ENCODE measurements around the gene CCNI2.

CCNI2 gene, protein sequence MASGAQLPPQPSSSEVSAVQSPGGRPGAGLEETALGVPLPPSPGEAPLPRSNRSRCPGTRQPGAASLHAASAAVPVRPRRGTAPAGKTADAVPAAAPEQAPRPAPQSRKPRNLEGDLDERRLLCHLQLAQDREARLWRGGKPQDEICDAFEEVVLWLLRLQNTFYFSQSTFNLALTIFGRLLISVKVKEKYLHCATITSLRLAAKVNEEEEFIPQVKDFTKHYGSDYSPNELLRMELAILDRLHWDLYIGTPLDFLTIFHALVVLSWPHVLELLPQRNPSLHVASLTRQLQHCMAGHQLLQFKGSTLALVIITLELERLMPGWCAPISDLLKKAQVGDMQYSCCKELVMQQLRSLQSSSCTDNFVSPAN

DNA sequence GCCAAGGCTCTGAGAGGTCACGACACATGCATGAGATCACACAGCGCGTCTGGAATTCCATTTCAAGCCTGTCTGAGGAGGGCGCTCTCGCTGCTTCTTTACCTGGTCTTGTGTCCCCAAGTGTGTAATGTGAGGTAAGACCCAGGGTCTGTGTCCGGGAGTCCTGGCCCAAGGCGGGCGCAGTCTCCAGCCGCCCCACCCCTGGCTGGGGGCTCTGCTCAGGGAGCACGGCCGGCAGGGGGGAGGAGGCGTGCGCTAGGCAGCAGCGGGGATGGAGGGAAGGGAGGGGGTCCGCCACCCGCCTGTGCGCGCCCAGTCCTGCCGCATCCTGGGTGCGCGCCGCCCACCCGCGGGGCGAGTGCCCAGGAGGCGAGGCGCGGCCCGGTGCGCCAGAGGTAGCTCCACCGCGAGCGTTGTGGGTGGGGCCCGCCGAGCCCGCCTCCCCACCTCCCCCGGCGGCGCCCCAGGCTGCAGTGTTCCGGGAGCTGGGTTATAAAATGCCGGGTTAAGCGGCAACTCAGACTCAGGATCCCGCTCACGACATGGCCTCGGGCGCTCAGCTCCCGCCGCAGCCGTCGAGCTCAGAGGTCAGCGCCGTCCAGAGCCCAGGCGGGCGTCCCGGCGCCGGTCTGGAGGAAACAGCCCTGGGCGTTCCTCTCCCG lies at the start of gene CCNI2:
Gene CCNI2, plus strand, starts transcription at position 473 of the 662 bp plus-strand sequence. Its CDS starts 70 bp downstream, at position 543.
- DNase-seq (ENCODE audit: low read depth), result no peak

DNA sequence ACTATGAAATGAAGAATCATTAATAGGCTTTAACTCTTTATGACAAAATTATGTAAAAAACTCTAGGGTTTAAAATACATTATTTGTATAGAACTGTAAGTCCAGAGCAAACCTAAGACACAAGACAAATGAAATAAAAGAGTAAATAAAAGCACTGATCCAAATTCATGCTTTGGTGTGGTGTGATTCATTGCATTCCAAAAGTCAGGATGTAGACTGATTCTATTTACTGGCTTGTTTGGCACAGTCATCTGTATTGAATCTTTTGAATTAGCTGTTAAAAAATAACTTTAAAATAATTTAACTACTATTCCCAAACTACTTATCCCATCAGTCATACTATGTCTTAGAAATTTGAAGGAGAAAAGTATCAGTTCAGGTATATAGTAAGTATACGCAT lies 42.4 kb upstream of the CCNI2 start:
- peak; percentile 23 for DNase-seq (ENCODE audit: low read depth)

DNA sequence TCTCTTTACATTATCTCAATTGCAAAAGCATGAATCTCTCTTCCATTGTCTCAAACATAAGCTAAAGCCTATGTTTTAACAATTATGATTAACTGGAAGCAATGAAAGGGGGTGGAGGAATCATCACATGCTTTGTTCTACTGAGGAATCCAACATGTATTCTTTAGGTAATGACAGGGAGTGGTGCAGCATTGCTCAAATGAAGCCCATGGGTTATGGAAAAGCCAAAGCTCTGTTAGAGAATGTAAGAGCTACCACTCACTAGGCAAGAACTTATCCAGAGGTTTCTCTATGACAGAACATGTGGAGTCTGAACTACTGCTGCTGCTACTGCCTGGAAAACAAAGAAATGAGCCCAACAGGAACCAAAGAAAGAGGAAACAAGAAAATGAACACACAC lies 38.6 kb upstream of the CCNI2 start:
- DNase-seq (ENCODE audit: low read depth), result no peak

DNA sequence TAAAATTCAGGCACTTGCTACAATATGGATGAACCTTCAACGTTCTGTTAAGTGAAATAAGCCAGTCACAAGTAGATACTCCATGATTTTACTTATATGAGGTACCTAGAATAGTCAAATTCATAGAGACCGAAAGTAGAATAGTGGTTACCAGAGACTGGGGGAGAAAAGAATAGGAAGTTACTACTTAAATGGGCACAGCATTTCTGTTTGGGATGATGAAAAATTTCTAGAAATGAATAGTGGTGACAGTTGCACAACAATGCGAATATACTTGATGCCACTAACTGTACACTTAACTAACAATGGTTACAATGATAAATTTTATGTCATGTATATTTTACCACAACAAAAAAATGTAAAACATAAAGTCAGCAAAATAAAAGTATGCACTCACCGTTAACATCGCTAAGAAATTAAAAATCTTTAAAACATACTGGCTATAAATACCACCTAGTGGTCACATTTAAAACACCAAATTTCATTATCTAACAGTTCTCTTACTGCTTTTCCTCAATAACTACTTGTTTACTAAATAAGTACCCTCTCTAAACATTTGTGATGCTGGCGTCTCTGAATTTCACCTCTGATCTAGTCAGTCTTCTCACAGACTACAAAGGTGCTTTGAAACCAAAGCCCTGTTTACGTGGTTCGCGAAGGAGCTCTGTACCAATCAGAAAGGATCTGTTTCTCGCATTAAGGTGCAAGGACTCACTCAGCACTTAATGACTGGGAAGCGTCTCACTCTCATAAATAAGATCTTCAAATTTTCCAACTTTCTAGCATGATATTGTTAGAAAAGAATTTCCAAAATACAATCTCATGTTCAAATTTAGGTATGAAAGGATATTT lies 32.5 kb upstream of the CCNI2 start:
- DNase-seq (ENCODE audit: low read depth), result no peak

DNA sequence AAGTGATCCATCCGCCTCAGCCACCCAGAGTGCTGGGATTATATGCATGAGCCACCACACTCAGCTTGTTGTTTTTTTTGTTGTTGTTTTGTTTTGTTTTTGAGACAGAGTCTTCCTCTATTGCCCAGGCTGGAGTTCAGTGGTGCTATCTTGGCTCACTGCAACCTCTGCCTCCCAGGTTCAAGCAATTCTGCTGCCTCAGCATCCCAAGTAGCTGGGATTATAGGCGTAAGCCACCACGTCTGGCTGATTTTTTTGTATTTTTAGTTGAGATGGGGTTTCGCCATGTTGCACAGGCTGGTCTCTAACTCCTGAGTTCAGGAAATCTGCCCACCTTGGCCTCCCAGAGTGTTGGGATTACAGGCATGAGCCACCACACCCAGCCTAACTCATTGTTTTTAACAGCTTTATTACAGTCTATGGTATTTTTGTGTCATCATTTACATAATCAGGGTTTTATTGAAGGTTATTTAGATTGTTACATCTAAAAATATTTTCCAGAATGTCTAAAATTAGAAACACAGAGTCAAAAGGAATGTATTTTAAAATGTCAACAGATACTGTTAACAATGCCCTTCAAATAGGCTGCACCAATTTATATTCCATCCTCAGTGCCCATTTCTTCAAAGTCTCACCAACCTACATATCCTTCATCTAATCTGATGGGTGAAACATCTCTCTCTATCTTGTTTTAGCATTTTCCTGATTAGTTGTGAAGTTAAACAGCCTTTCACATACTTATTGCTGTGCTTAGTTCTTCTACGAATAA lies 28.5 kb upstream of the CCNI2 start:
- DNase-seq (ENCODE audit: low read depth), result no peak

DNA sequence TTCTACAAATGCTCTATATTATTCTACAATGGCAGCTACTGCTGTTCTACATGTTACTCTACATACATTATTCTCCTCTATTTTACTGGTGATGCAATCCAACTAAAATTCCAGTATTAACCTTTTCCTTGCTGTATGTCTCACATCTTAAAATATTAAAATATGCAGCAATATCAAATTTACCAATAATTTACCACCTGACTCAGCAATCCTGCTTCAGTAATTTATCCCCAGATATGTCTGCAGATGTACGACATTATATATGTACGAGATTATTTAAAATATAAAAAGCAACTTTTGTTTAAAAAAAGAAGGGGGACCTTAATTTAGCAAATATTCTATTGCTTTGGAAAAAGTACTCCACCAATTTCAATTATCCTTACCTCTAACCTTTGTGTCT lies 21.5 kb upstream of the CCNI2 start:
- DNase-seq (ENCODE audit: low read depth), result no peak

DNA sequence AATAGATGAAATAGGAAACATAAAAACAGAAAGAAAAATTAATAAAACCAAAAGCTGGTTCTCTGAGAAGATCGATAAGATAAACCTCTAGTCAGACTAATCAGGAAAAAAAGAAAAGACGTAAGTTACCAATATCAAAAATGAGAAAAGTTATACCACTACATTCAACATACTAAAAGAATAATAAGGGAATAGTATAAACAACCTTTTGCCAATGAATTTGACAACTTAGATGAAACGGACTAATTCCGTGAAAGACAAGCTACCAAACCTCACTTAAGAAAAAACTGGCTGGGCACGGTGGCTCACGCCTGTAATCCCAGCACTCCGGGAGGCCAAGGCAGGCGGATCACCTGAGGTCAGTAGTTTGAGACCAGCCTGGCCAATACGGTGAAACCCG lies 17.3 kb upstream of the CCNI2 start:
- DNase-seq (ENCODE audit: low read depth), result no peak

DNA sequence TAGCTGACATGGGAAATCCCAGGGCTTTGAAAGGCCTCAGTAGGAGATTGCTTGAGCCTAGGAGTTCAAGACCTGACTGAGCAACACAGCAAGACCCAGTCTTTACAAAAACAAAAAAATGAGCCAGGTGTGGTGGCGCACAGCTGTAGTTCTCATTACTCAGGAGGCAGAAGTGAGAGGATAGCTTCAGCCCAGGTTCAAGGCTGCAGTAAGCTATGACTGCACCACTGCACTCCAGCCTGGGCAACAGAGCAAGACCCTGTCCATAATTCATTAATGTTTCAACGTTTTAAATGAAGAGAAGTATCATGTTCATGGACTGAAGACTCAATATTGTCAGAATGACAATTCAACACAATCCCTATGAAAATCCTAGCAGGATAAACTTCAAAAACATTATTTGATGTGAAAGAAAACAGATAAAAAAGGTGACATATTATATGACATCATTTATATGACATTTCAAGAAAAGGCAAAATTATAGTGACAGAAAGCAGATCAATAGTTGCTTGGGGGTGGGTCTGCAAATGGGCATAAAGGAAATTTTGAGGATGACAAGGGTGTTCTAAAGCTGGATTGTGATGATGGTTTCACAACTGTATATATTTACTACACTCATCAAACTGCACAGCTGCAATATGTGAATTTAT lies 13.6 kb upstream of the CCNI2 start:
- DNase-seq (ENCODE audit: low read depth), result no peak

DNA sequence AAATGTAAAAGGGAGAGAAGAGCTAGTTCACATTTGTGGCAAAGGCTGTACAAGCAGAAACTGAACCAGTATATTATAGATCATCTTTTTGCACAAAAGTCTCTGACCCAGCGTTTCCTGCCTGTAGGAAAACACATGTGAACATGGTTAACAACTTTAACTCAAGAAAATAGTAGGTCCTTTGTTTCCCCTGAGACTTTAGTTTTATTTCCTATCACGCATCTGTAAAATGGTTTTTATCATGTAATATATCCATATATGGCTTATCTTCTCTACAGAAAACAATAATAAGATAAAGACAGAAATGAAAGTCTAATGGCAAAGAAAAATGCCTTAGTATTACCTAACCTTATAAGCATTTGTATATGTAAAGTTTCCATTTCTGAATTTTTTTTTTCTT lies 12.5 kb upstream of the CCNI2 start:
- no peak for DNase-seq (ENCODE audit: low read depth)

DNA sequence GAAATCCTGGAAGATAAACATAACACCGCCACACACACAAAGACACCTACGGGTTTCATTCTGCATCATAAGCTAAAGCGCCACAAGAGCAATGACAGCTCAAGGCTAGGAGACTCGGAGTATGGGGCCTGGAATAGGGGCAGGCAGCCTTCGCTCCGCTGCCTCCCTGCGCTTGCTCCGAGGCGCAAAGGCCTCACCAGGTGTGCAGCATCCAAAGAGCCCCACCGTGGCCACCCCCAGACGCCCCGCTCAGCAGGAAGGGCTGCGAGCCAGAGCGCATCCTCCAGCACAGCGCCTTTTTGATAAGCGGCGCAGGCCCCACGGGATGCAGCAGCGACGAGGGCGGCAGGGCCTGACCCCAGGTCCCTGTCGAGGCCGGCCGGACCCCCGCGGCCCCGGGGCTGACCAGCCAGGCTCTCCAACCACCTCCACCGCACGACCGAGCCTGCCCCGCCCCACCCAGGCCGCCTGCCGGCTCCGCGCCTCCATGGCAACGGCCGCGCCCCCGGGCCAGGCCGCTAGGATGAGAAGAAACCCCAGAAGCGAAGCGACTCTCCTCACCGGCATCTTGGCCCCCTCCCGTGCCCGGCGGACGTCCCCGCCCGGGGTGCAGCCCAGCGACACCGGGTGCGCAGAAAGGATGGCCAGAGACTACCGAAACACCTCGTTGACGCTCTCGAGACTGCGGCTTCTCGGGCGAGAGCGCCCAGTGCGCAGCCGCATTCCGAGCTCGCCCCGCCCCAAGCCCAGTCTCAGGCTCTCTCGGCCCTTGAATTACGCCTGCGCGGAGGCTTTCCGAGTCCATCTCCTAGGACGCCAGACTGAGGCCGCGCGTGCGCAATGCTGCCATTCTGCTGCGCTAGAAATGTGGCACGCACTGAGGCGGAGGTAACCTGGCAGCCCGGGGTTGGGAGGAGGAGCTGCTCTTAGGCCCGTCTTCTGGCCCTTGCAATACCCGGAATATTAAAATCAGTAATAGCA lies 10.1 kb upstream of the CCNI2 start, which contains the start of gene KIF3A:
Gene KIF3A, minus strand, starts transcription at position 694 of the 981 bp plus-strand sequence. Its CDS starts 127 bp downstream, at position 567.
- DNase-seq (ENCODE audit: low read depth), result peak; percentile 79

DNA sequence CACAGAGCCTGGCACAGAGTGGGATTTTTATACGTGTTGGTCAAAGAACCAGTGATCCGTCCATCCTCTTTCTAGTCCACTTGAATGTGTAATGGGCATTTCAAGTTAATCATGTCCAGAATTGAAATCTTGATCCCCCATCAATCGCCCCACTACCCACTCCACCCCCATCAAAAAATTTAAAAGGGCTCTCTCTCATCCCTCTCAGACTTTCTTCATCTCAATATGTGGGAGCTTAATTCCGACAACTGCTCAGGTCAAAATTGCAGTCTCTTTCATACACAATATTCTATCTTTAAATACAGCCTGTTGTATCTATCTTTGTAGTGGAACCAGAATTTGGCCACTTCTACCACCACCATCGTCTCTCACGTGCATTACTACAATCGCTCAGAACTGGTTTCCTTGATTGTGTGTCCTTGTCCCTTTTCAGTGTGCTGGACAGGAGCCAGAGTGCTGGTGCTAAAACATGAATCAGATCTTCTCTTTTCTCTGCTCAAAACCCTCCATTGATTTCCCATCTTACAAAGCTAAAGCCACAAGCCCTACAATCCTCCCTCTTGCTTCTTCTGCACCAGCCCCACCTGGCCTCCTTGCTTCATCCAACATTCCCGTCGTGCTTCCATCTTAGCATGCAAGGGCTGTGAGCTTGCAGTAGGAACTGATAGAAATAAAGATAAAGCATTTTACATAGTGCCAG lies 9.1 kb upstream of the CCNI2 start:
- DNase-seq (ENCODE audit: low read depth), result no peak

DNA sequence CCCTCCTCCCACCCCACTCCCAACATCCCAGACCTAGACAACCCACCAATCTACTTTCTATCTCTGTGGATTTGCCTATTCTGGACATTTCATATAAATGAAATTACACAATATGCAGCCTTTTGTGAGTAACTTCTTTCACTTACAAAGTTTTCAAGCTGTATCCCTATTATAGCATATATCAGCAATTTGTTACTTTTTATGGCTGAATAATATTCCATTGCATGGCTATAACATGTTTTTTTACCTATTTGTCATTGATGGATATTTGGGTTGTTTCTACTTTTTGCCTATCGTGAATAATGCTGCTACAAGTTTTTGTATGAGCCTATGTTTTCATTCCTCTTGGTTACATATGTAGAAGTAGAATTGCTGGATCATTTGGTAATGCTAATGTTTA lies 8.0 kb upstream of the CCNI2 start:
- DNase-seq (ENCODE audit: low read depth), result no peak

DNA sequence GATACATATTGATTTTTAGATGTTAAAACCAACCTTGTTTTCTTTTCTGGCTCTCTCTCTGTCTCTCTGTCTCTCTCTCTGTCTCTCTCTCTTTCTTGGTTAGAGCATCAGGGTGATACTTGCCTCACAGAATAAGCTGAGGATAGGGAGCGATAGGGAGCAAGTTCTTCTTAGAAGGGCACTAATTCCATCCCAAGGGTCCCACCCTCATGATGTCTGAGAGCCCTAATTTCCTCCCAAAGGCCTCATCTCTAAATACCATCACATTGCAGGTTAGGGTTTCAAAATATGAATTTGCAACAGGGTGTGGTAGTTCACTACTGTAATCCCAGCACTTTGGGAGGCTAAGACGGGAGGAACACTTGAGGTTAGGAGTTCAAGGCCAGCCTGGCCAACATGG lies 5.1 kb upstream of the CCNI2 start:
- no peak for DNase-seq (ENCODE audit: low read depth)

DNA sequence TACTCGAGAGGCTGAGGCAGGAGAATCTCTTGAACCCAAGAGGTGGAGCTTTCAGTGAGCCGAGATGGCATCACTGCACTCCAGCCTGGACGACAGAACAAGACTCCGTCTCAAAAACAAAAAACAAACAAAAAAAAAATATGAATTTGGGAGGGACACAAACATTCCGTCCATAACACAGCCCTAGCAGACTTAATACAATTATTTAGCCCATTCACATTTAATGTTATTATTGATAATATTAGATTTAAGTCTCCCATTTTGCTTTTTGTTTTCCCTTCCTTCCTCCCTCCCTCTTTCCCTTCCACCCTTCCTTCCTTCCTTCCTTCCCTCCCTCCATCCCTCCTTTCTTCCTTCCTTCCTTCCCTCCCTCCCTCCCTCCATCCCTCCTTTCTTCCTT lies 4.6 kb upstream of the CCNI2 start:
- DNase-seq (ENCODE audit: low read depth), result no peak

DNA sequence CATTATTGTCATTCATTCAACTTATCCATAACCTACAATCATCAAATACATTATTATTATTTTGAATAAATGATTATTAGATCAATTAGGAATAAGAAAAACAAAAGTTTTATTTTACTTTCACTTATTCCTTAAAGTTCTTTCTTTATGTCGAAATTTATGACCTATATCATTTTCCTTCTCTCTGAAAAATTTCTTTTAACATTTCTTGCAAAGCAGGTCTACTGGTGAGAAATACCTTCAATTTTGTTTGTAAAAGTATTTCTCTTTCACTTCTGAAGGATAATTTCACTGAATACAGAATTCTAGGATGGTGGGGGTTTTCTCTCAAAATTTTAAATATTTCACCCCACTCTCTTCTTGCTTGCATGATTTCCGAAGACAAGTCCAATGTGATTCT lies 2.6 kb upstream of the CCNI2 start:
- no peak for DNase-seq (ENCODE audit: low read depth)

DNA sequence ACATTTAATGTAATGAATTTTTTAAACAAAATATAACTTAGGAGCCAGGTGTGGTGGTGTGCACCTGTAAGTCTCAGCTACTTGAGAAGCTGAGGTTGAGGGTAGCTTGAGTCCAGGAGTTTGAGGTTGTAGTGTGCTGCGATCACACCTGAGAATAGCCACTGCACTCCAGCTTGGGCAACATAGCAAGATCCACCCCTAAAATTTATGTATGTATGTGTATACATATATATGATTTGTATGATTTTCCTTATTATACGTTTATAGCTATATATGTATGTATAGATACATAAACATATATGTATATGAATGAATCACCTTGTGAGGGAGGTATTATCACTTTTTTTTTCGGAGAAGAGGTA lies 653 bp upstream of the CCNI2 start:
- DNase-seq (ENCODE audit: low read depth), result no peak

DNA sequence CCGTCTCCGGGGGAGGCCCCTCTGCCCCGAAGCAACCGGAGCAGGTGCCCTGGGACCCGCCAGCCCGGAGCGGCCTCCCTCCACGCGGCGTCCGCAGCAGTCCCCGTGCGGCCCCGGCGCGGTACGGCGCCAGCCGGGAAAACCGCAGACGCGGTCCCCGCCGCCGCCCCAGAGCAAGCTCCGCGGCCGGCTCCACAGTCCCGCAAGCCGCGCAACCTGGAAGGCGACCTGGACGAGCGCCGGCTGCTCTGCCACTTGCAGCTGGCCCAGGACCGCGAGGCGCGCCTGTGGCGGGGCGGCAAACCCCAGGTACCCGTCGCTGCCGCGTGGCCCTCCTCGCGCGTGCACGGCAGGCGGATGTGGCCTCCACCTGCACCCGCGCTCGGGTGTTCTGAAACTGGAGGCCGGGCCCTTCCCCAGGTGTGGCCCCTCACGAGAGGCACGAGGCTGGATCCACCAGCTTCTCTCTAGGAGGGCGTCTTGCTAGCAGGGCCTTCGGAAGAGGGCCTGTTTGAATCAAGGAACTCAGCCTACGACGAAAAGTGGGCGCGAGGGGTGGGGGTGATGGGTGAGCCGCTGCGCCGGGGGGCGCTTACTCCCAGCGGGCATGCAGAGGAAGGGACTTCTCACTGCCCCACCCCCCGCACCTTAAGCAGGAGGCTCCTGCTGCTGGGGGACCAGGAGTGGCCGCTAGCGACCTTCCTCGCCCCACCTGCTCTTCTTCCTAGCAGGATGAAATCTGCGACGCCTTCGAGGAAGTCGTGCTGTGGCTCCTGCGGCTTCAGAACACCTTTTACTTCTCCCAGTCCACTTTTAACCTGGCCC lies 602 bp downstream of the CCNI2 start:
- DNase-seq (ENCODE audit: low read depth), result no peak

DNA sequence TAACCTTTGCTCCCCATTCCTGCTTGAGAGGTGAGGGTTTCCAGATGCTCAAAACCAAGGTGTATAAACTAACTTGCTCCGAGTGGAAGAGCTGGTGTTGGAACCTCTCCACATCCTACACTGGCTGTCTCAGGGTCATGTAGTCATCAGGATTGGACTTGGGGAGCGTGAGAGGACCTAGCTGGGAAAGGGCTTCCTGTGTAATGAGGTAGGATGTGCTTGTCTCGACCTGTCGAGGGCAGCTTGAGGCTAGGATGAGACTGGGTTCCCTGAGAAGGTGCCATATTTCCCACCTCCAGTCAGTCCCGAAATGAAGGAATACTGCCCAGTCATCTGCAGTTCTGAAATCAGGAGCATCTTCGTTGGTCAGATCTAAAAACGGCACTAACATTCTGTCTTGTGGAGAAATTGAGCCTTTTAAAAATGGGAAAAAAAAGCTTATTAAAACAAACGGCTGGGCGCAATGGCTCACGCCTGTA lies 1.3 kb downstream of the CCNI2 start:
- no peak for DNase-seq (ENCODE audit: low read depth)

DNA sequence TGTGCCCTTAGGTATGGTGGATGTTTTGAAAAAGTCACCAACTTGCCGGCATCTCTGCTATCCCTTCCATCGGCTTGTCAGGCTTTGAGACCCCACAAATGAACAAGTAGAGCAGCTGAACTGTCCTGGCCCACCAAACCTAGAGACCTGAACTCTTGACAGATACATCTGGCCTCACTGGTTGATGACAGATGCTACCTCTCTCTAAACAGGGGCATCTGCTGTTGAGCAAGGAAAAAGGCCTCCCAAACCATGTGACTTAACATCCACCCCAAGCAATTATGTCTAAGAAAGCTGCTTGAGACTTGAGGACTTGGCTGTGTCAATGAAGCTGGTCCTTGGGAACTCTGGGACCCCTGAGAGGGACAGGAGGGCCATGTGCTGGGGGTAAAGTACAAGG lies 2.3 kb downstream of the CCNI2 start:
- no peak for DNase-seq (ENCODE audit: low read depth)

All from non-pigmented ciliary epithelial cell (primary cell).